Suprapubic skin (tissue), 3 donors: ENCODE data around the gene PRPF40B.

ENCODE experiments used
- CTCF ChIP-seq, 2 donors: fragments of 200-600 bp in 1 of 2; fragments of 450-650 bp in 1 of 2; sonication (generic) in 1 of 2; IDR thresholded peaks; one replicate each; pipeline ENCODE4 v1.5.1; 2016 to 2019; ENCODE audit warnings: antibody characterized with exemption in 2 of 2, mild to moderate bottlenecking in 1 of 2, moderate library complexity in 1 of 2
- POLR2AphosphoS5 ChIP-seq, 3 donors: sonication (generic); formaldehyde crosslinking; IDR thresholded peaks; one replicate each; pipeline ENCODE4 v1.6.1; 2017; ENCODE audit warnings: antibody characterized with exemption in 3 of 3

DNA sequence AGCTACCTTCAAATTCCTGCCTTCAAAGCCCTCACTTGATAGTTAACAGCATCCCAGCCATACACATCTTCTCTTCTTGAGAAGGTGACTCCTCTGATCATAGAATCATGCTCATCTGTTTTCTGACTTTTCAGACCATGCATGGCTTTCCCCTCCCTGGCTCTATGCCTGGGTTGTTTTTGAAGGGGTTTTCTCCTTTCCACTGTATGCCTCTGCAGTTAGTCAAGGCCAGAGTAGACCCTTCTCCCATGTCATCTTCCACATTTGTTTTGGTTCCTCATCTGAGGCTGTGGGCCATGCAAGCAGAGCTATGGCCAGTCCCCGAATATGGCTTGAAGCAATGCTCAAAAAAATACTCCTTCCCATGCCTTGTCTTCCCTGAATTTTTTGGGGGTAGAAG lies 41.2 kb upstream of the PRPF40B start:
- TF ChIP-seq CTCF (IDR thresholded peaks at IDR 0.05) (no peak), POLR2AphosphoS5 (IDR thresholded peaks at IDR 0.05) (no peak)
